ENCODE results near the gene TRIP13. TPM values are rescaled to one million over a fixed set of nuclear protein-coding genes. Genes with fewer than 3 reads are reported as not detected.

Gene TRIP13
- total and polyA plus RNA-seq, 2 experiments from 2014 or later: 19.5 to 20.4 TPM

DNA sequence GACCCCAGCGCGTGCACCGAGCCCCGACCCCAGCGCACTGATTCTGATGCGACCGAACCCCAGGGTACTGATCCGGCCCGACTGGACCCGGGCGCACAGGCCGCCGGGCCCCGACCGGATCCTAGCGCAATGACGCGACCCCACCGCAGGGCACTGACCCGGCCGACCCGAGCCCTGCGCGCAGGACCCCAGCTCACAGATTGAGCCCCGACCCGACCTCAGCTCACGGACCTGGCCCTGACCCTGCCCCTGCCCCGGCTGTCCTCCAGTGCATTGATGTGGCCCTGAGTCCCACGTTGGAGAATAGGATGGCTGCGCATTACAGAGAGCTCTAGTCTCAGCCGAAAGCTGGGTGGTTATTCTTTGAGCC lies 438 bp downstream of the TRIP13 start:
- peak overlapping the region; percentile 82 for H3K4me3 ChIP-seq
- TF ChIP-seq EZH2phosphoT487 (IDR thresholded peaks at IDR 0.05; ENCODE audit: insufficient read depth, low read depth) (no peak), EZH2 (IDR thresholded peaks at IDR 0.05; ENCODE audit: insufficient read depth, poor library complexity, severe bottlenecking) (no peak)
- no peaks in the 10 kb centered on the region for H3K9me3 ChIP-seq (ENCODE audit: low read depth)
- no peaks in the 10 kb centered on the region for H3K27me3 ChIP-seq (replicated peaks; ENCODE audit: insufficient read depth)
- peaks cover 7% of the 10 kb centered on the region; the same call in 1 of the 2 replicates for H3K4me1 ChIP-seq (ENCODE audit: insufficient read depth)
- no peaks in the 10 kb centered on the region for H3F3A ChIP-seq (ENCODE audit: insufficient read depth)
- H3K9ac ChIP-seq: peak overlapping the region; percentile 90
- DNase-seq: peak; percentile 2
- peaks cover 12% of the 10 kb centered on the region; the same call in 1 of the 2 replicates for H3K36me3 ChIP-seq (ENCODE audit: low read depth)
- peak overlapping the region; percentile 91 for H3K4me2 ChIP-seq (ENCODE audit: unreplicated experiment)
- no peaks in the 10 kb centered on the region; the same call in 1 of the 2 replicates for H4K20me1 ChIP-seq (ENCODE audit: insufficient read depth)
- in situ Hi-C loops (cut with MboI): no loop called here
- WGBS, 2 experiments (ENCODE audit: low coverage in 1 of 2, low lambda C conversion rate in 2 of 2, missing lambda C conversion rate in 2 of 2): 3 to 4% methylated on average over 21 to 31 of the region's 31 CpGs
- no peak overlapping the region for H3K27ac ChIP-seq
- H3K79me2 ChIP-seq (ENCODE audit: insufficient read depth): peaks cover 72% of the 10 kb centered on the region
- H3K9me2 ChIP-seq (ENCODE audit: insufficient read depth): no peaks in the 10 kb centered on the region
- H2AFZ ChIP-seq: peak overlapping the region; percentile 75

DNA sequence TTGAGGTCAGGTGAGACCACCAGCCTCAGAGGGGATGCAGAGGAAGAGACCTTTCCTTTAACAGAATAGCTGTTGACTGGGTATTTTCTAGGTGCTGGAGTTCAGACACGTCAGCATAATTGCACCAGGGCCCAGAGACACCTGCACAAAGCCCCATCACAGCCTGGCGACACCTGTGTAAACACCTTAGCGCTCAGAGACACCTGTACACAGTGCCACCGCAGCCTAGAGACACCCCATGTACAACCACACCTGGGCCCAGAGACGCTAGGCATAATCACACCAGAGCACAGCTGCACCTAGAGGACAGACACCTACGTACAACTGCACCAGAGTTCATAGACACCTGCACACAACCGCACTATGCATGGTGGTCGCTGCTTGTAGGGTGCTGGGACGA lies 1.0 kb downstream of the TRIP13 start:
- Histone ChIP-seq H3K36me3 (ENCODE audit: low read depth) (peaks cover 6% of the 10 kb centered on the region; the same call in 1 of the 2 replicates), H3K4me1 (ENCODE audit: insufficient read depth) (peaks cover 7% of the 10 kb centered on the region; the same call in 1 of the 2 replicates), H3K4me2 (ENCODE audit: unreplicated experiment) (peak overlapping the region; percentile 91), H3K4me3 (peak overlapping the region; percentile 82), H3K27ac (no peak overlapping the region), H3F3A (ENCODE audit: insufficient read depth) (no peaks in the 10 kb centered on the region), H3K79me2 (ENCODE audit: insufficient read depth) (peaks cover 66% of the 10 kb centered on the region), H3K9ac (peak overlapping the region; percentile 90), H3K9me2 (ENCODE audit: insufficient read depth) (no peaks in the 10 kb centered on the region), H2AFZ (no peak overlapping the region; the same call in 1 of the 2 replicates), H3K27me3 (replicated peaks; ENCODE audit: insufficient read depth) (no peaks in the 10 kb centered on the region), H4K20me1 (ENCODE audit: insufficient read depth) (no peaks in the 10 kb centered on the region; the same call in 1 of the 2 replicates), H3K9me3 (ENCODE audit: low read depth) (no peaks in the 10 kb centered on the region)
- 81 to 82% methylated on average over 9 of the region's 9 CpGs for WGBS, 2 experiments (ENCODE audit: low coverage in 1 of 2, low lambda C conversion rate in 2 of 2, missing lambda C conversion rate in 2 of 2)
- no peak for TF ChIP-seq EZH2 (IDR thresholded peaks at IDR 0.05; ENCODE audit: insufficient read depth, poor library complexity, severe bottlenecking)
- no peak for TF ChIP-seq EZH2phosphoT487 (IDR thresholded peaks at IDR 0.05; ENCODE audit: insufficient read depth, low read depth)
- DNase-seq: no peak
- in situ Hi-C loops (cut with MboI): no loop called here

DNA sequence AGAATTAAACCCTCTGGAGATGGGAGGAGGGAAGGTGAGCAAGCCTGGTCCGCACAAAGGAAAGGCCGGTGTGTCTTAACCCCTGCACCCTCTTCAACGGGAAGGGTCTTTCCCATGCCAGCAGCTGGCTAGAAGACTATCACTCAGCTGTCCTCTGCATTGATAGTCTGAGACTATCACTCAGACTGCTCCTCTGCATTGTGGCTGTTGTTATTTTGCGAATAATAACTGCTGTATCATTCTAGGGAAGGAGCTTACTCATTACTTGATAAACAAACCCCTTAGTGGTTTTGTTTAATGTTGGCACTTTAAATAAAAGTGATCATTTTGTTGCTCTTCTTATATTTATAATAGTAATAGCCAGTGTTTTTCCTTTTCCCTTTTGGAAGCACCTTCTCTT lies 8.1 kb downstream of the TRIP13 start:
- in situ Hi-C loops (cut with MboI): loop anchor here (10.0 kb wide), 1 partner anchor 236 kb away; no protein-coding TSS in a partner anchor

DNA sequence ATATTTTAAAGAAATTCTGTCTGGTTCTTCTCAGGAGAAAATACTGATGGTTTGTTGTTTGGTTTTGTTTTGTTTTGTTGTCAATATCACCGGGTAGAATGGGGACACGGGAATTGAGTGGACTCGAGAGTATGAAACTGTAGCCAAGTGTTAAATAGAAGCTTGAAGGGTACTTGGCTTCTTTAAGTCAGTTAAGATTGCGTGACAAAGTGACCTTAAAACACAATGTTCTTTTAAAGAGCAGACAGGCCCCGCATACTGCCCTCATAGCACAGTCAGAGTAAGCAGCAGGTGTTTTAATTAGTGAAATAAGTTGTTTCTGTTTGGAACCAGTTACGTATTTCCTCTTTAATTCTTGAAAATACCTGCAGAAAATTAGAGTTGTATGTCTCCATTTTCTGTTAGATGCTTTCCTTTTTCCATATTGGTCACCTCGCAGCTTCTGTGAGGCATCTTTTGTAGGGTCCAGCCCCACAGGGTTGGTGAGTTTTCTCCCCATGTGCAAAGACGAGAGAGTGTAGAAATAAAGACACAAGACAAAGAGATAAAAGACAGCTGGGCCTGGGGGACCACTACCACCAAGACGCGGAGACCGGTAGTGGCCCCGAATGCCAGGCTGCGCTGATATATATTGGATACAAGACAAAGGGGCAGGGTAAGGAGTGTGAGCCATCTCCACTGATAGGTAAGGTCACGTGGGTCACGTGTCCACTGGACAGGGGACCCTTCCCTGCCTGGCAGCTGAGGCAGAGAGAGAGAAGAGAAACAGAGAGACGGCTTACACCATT lies 9.6 kb downstream of the TRIP13 start:
- H3K9me2 ChIP-seq (ENCODE audit: insufficient read depth): no peaks in the 10 kb centered on the region
- no peak overlapping the region for H3K4me2 ChIP-seq (ENCODE audit: unreplicated experiment)
- no peak overlapping the region for H3K4me3 ChIP-seq
- H3K27me3 ChIP-seq (replicated peaks; ENCODE audit: insufficient read depth): no peaks in the 10 kb centered on the region
- no peaks in the 10 kb centered on the region for H3K36me3 ChIP-seq (ENCODE audit: low read depth)
- 76% methylated on average over 16 of the region's 16 CpGs for whole genome bisulfite sequencing, 2 experiments (ENCODE audit: low coverage in 1 of 2, low lambda C conversion rate in 2 of 2, missing lambda C conversion rate in 2 of 2)
- TF ChIP-seq EZH2phosphoT487 (IDR thresholded peaks at IDR 0.05; ENCODE audit: insufficient read depth, low read depth): no peak
- no peak for TF ChIP-seq EZH2 (IDR thresholded peaks at IDR 0.05; ENCODE audit: insufficient read depth, poor library complexity, severe bottlenecking)
- H3F3A ChIP-seq (ENCODE audit: insufficient read depth): no peaks in the 10 kb centered on the region
- H3K79me2 ChIP-seq (ENCODE audit: insufficient read depth): no peaks in the 10 kb centered on the region
- in situ Hi-C loops (cut with MboI): loop anchor here (10.0 kb wide), 1 partner anchor 238 kb away; no protein-coding TSS in a partner anchor
- H3K9ac ChIP-seq: no peak overlapping the region
- no peaks in the 10 kb centered on the region for H3K4me1 ChIP-seq (ENCODE audit: insufficient read depth)
- H4K20me1 ChIP-seq (ENCODE audit: insufficient read depth): no peaks in the 10 kb centered on the region
- no peak for DNase-seq
- no peaks in the 10 kb centered on the region for H3K9me3 ChIP-seq (ENCODE audit: low read depth)
- no peak overlapping the region for H2AFZ ChIP-seq
- no peak overlapping the region for H3K27ac ChIP-seq

More for the DNA sequence above, 8.1 kb downstream of the TRIP13 start:
- Histone ChIP-seq H3K27ac (no peak overlapping the region), H3K4me1 (ENCODE audit: insufficient read depth) (no peaks in the 10 kb centered on the region), H4K20me1 (ENCODE audit: insufficient read depth) (no peaks in the 10 kb centered on the region; the same call in 1 of the 2 replicates), H3K4me2 (ENCODE audit: unreplicated experiment) (no peak overlapping the region), H3K36me3 (ENCODE audit: low read depth) (no peaks in the 10 kb centered on the region), H3K79me2 (ENCODE audit: insufficient read depth) (peaks cover 5% of the 10 kb centered on the region; the same call in 1 of the 2 replicates), H3K9me2 (ENCODE audit: insufficient read depth) (no peaks in the 10 kb centered on the region), H2AFZ (no peak overlapping the region), H3K9ac (no peak overlapping the region), H3K4me3 (no peak overlapping the region), H3K9me3 (ENCODE audit: low read depth) (no peaks in the 10 kb centered on the region), H3F3A (ENCODE audit: insufficient read depth) (no peaks in the 10 kb centered on the region), H3K27me3 (replicated peaks; ENCODE audit: insufficient read depth) (no peaks in the 10 kb centered on the region)
- TF ChIP-seq EZH2 (IDR thresholded peaks at IDR 0.05; ENCODE audit: insufficient read depth, poor library complexity, severe bottlenecking) (no peak), EZH2phosphoT487 (IDR thresholded peaks at IDR 0.05; ENCODE audit: insufficient read depth, low read depth) (no peak)
- WGBS, 2 experiments (ENCODE audit: low coverage in 1 of 2, low lambda C conversion rate in 2 of 2, missing lambda C conversion rate in 2 of 2): 68 to 75% methylated on average over 4 of the region's 4 CpGs
- no peak for DNase-seq
